Subcutaneous adipose tissue (tissue), 4 donors: ENCODE data around the gene NELFA. TPM values are rescaled to one million over a fixed set of nuclear protein-coding genes. Genes with fewer than 3 reads are reported as not detected.

ENCODE experiments used
- total RNA-seq, 4 donors: library from RNA; depleted of rRNA; stranded (reverse); fragments of >200 nt; gene quantifications; one replicate each; pipeline ENCODE4 v1.1.0, GENCODE V29; 2016
- TF ChIP-seq, protein P1 (sequence below): fragments of 450-650 bp; IDR thresholded peaks from one replicate; pipeline ENCODE4 v1.5.1; 2016; ENCODE audit warnings: low read depth, mild to moderate bottlenecking, control low read depth, antibody characterized with exemption, moderate library complexity

NELFA gene
- 10 to 100 TPM in 3 of 4 donors, 1 to 10 TPM in 1; 7.8 to 30.5 (median 16.3) TPM for total RNA-seq

DNA sequence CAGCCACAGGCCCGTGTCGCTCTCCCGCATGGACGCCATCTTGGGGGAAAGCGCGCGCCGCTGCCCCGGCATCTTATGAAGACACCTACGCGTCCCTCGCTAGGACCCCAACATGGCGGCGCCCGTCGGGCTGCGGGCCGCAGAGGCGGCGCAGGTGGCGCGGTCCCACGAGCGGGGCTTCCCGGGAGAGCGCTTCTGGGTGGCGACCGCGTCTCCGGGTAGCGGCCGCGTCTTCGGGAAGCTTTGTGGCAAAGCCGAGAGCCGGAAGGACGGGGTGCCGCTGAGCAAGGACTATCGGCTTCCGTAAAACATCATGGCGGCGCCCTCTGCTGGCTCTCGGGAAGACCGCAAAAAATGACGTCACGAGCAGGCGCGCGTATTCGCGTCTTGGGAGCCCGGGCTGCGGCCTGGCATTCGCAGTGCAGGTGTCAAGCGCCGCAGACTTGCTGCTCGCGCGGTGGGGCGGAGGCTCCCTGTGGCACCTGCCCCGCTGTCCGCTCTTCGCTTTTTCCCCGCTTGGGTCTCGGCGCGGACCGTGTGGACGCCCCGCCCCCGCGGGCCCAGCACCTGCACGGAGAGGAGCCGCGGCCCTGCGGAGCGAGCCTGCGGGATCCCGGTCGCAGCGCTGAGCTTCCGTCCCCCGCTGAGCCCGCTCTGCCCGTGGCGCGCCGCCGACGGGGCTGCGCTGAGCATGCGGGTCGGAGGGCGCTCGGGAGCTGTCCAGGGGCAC lies at the start of gene NELFA:
Gene NELFA (minus strand): TSS at position 54 of the 730 bp plus-strand sequence. CDS start 15 bp downstream, at position 39.
- TF ChIP-seq, protein P1, sequence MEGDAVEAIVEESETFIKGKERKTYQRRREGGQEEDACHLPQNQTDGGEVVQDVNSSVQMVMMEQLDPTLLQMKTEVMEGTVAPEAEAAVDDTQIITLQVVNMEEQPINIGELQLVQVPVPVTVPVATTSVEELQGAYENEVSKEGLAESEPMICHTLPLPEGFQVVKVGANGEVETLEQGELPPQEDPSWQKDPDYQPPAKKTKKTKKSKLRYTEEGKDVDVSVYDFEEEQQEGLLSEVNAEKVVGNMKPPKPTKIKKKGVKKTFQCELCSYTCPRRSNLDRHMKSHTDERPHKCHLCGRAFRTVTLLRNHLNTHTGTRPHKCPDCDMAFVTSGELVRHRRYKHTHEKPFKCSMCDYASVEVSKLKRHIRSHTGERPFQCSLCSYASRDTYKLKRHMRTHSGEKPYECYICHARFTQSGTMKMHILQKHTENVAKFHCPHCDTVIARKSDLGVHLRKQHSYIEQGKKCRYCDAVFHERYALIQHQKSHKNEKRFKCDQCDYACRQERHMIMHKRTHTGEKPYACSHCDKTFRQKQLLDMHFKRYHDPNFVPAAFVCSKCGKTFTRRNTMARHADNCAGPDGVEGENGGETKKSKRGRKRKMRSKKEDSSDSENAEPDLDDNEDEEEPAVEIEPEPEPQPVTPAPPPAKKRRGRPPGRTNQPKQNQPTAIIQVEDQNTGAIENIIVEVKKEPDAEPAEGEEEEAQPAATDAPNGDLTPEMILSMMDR = no peak

DNA sequence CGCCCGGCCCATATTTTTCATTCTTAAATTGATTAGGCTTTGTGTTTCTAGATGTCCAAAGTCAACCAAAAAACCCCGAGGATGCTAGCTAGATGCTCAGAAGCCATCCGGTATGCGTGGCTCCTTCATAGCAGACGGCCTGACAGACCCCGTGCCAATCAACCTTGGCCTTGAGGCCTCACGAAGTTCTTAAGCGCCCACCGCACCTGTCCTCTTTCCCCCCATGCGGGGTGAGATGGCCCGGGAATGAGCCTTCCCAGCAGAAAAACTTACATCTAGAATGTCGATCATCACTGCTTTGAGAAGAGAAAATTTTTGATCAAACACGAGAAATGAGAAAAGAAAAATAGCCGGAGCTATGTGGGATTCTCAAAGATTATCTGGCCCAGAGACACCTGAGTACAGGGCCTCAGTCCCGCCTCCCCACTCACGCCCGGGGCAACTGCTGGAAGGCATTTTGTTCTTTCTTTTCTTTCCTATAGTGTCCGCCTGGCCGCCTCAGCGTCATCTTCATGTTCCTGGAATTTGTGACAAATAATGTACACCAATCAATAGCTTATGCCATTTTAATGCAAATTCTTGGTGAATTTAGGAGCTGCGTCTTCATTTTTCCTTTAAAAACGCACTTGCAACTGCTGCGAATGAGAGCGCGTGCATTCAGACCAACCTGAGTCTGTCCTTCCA lies 48.8 kb upstream of the NELFA start:
- TF ChIP-seq, protein P1 = no peak

DNA sequence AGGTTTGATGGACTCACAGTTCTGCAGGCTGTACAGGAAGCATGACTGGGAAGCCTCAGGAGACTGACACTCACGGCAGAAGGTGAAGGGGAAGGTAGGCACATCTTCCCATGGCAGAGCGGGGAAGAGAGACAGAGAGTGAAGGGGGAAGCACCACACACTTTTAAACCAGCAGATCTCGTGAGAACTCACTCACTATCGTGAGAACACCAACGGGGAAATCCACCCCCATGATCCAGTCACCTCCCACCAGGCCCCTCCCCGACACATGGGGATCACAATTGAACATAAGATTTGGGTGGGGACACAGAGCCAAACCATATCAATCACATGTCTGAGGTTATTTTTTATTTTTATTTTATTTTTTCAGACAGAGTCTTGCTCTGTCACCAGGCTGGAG lies 45.4 kb upstream of the NELFA start:
- TF ChIP-seq, protein P1 = no peak

DNA sequence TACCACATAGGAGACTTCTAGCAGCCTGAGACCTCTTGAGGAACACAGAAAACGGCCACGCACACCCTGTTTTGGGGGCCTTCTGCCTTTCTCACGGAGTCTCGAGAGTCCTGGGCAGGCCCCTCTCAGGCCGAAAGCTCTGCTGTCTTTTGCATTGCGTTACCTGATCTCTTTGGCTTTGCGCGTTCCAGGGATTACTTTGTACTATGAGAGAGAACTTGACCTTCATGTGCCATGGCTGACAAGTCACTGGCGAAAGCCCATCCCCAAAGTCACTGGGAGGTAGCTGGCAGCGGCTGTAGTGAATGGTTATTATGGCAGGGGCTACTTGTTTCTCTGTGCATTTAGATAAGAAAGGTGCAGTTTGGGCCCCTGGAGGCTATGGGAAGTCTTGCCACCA lies 42.3 kb upstream of the NELFA start:
- TF ChIP-seq, protein P1 = no peak

DNA sequence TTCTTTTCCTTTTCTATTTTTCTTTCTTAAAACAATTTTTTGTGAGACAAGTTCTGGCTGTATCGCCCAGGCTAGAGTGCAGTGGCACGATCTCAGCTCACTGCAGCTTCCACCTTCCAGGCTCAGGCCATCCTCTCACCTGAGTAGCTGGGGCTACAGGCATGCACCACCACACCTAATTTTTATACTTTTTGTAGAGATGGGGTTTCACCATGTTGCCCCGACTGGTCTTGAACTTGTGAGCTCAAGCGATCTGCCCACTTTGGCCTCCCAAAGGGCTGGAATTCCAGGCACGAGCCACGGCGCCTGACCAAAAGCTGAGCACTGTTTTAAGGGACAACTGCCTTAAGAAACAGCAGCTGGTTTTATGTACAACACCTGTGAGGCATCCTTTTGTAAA lies 41.0 kb upstream of the NELFA start:
- TF ChIP-seq, protein P1 = no peak

DNA sequence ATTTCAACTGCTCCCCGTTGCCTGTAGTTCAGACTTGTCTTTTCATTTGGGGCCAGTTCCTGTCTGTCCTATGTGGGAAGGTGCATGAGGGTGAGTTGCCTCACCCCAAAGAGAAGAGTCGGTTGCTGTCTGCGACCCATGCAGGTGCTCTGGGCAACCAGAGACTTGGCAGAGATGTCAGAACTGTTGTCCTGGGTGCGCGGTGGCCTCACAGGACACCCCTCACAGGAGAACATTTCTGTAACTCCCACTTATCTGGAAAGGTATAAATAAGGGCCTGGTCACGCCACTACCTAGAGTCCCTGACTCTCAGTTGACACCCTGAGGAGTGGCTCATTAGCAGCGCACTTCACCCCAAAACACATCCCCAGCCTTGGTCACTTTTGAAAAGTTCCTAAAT lies 40.6 kb upstream of the NELFA start:
- TF ChIP-seq, protein P1 = no peak

DNA sequence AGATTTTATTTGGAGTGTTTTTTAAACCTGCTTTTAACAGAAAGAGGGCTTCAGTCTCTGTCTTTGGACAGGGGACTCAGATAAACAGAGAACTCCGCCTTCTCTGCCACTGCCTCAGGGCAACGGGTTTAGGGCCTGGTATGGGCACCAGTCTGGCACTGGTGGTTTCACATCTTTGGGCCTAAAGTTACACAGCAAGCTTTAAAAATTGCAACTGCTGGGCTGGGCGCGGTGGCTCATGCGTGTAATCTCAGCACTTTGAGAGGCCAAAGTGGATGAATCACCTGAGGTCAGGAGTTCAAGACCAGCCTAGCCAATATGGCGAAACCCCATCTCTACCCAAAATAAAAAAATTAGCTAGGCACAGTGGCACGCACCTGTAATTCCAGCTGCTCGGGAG lies 40.1 kb upstream of the NELFA start:
- TF ChIP-seq, protein P1 = no peak
